Effector CD8-positive, alpha-beta T cell (primary cell): ENCODE results near the gene MTCL1.

Experiments
- DNase-seq: peaks from one replicate; lab custom pipeline; 2025; lab: John Stamatoyannopoulos, UW

Gene MTCL1

GRCh38 chr18:8771930-8772329, 66.6 kb downstream of the MTCL1 start:
- DNase-seq: no peak

DNA sequence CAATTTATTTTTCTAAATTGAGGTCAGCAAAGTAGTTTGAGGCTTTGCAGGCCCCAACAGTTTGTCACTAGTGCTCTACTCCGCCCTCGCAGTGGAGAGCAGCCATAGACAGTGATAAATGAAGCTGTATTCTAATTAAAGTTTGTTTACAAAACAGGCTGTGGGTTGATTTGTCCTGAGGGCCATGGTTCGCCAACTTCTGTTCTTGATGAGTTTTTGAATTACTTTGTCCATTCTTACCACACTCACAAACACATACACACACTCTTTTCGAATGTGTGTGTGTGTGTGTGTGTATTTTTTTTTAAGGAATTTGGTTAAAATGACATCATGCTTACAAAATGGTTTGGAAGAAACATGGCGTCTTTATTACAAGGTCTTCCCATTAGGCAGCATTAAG, 68.6 kb downstream of the MTCL1 start:
- no peak for DNase-seq

DNA sequence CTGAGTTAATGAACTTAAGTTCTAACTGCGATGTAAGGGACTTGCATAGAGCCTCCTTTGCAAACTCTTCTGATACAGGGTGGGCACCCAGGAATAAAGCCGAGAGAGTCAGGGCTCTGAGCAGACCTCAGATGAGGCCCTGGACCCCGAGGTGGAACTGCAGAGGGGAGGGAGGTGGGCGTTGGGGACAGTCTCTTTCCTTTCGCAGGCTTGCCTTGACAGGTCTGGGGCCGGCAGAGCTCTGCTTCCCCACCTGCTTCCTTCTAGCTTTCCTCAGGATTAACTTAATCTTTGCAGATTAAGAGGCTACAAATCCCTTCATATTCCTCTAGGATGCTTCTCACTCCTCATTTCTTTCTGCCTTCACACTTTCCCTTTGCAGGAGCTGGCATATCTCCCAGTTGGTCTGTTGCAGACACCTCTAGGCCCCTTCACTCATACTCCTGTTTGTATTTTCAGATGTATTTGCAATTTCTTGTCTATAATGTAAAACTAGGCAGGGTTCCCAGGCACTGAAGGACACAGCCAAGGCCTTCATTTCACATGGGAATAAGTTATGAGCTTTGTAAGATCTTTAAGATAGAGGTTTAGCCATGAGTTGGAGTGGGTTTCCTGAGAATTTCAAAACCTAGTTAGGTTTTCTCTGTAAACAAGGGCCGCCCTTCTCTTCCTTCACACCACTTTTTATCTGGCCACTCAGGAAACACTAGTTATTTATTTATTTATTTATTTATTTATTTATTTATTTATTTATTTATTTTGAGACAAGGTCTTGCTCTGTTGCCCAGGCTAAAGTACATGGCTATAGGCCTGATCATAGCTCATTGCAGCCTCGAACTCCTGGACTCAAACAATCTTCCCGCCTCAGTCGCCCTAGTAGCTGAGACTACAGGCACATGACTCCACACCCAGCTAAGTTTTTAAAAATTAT, 70.9 kb downstream of the MTCL1 start:
- no peak for DNase-seq

DNA sequence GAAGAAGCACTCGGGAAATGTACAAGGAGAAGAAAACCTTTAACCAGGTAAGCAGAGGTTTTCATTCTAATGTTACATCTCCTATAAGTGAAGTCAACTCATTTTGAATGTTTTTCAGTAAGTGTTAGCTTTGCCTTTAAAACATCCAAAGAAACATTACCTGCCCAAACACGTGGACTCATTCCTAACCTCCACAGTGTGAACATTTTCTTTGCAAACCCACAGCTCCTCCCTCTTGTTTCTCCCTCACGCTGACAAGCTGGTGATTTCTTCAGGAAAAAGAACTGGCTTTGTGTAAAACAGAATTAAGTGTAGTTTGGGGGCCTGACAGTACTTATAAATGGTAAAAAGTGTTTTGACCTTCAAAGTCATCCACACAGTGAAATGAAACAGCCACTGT, 72.5 kb downstream of the MTCL1 start:
- DNase-seq: no peak

DNA sequence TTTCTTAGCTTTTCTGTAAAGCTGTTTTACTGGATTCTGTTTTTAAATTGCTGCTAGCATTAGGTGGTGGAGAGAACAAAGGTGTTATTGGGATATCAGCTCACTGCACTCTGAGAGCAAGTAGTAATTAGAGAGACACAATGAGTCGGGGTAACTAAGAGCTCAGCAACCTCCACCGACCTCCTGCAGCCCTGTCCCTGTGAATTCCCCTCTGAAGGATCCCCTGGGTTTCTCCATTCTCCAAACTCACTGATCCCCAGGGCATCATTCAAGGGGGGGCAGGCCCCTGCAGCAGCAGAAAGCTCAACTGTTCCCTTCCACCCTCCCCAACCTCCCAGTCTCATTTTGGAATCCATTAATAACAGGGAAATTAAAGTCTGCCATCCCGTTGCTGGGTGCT, 73.0 kb downstream of the MTCL1 start:
- DNase-seq: no peak

GRCh38 chr18:8778824-8779223, 73.5 kb downstream of the MTCL1 start:
- DNase-seq: no peak

GRCh38 chr18:8779251-8779650, 73.9 kb downstream of the MTCL1 start:
- no peak for DNase-seq

DNA sequence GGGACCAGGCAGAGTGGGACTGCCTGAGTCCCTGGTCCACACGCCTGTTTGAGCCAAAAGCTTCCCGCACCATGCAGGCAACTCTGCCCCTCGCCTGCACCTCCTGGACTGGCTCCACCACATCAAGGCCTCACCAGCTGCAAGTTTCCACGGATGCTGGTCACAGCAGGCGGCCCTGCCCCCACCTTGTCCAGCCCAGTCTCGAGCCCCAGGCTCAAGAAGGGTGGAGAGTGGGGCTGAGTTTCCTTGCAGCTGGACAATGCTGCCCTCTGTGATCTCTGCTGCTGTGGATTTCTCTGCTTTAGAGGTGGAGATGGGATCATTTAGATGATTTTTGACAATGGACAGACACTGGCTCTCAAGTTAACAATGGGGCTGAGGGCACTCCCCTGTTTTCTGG, 74.9 kb downstream of the MTCL1 start:
- DNase-seq: no peak

DNA sequence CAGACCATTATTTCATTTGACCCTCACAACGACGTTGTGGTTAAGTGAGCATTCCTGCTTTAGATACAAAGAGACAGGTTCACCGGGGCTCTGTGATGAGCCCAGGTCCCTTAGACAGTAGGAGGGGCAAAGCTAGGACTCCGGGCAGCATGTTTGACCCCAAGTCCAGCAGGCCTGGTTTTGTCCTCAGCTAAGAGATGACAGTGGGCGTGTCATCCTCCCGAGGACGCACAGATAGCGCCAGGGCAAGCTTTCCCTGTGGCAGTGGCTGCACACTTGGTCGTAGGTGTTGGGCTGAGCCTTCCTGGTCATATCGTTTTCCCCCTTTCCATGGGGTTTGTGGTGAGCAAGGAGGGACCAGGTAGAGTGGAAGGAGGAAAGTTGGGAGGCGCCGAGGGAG, 76.3 kb downstream of the MTCL1 start:
- no peak for DNase-seq

DNA sequence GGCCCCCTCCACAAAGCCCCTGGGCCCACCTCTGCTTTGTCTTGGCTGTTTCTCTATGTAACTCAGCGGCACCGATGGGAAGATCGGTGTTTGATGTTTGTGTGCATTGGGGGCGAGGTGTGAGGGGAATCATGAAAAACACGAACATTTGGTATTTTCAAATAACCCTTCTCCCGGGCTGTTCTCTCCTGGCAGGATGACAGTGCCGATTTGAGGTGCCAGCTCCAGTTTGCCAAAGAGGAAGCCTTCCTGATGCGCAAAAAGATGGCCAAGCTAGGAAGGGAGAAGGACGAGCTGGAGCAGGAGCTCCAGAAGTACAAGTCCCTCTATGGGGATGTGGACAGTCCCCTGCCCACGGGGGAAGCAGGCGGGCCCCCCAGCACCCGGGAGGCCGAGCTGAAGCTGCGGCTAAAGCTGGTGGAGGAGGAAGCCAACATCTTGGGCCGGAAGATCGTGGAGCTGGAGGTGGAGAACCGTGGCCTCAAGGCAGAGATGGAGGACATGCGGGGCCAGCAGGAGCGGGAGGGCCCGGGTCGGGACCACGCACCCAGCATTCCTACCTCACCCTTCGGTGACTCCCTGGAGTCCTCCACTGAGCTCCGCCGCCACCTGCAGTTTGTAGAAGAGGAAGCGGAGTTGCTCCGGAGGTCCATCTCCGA, 78.1 kb downstream of the MTCL1 start:
- no peak for DNase-seq

DNA sequence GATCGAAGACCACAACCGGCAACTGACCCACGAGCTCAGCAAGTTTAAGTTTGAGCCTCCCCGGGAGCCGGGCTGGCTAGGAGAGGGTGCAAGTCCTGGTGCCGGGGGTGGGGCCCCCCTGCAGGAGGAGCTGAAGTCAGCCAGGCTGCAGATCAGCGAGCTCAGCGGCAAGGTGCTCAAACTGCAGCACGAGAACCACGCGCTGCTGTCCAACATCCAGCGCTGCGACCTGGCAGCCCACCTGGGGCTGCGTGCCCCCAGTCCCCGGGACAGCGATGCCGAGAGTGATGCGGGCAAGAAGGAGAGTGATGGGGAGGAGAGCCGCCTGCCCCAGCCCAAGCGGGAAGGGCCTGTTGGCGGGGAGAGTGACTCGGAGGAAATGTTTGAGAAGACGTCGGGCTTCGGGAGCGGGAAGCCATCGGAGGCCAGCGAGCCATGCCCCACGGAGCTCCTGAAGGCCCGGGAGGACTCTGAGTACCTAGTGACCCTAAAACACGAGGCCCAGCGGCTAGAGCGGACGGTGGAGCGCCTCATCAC, 78.7 kb downstream of the MTCL1 start:
- DNase-seq: no peak

DNA sequence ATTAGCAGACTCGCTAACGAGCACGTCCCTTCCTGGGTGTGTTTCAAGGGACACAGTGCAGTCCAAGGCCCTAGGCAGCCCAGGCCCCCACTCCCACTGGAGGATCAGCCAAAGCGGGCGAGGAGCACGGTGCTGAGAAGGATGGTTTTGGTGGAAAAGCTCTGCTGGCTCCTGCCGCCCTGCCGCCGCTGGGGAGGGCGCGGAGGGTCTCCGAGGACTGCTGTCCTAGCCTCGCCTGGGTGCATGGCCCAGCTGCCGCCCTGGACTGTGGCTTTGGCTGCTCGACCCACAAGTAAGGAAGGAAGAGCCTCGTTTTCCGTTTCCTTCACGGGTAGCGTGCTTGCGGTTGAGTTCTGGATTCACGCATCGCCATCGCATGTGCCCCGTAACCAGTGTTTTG, 79.9 kb downstream of the MTCL1 start:
- DNase-seq: no peak

DNA sequence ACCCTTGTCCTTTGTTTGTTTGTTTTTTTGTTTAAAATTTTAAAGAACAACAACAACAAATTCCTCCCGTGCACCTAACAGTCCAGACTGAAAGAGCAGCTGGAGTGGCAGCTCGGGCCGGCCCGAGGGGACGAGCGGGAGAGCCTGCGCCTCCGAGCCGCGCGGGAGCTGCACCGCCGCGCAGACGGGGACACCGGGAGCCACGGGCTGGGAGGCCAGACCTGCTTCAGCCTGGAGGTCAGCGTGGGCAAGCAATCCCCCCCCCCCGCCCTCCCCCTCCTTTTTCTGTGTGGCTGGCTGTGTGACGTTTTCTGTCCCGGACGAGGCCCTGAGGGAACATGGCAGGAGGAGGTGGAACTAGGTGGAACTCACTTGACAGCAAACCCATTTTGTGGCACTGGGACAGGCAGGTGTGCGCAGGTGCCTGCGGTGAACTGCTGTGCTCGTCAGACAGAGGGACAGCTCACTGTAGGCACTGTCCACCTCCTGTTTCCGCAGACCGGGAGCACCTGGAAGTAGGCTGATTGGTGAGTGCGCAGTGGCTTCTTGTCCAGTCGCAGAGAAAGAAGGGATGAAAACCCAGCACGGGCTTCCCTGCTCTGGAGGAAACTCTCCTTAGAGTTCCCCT, 80.6 kb downstream of the MTCL1 start:
- no peak for DNase-seq

DNA sequence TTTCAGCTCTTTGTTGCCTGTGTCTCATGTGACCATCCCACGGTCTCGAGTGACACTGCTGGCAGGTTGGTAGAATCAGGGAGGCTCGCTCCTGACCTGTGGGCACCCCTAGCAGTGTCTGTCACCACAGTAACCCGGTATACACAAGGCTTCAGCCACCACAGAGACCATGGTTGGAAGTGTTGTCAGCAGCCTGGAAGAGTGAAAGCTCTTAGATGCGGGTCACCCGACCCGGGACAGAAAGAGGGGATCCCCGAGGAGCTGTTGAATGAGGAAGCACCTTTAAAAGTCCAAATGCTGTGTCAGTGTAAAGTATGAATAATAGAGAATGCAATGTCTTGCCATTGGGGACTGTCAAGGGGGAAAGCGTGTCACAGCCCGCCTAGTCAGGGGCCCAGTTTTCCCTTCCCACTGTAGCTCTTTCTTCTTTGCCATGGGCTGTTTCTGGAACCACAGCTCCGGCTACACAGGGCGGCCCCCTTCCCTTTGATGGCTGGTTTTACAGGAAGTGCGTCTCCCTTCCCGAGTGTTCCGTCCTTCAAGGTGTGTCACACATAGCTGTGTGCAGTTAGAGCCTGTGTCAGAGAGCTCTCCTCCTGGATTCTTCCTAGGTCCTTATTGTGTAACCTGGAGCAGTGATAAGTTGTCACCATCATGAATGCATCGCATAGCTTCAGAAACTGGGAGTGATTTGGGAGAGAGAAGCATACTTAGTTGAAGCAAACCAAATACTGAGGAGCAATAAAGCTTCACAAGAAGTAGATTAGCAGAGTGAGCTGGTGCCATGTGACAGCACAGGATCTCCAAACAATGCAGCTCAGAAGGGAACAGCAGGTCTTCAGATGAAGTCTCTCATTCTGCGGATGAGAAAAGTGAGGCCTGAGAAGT, 81.4 kb downstream of the MTCL1 start:
- no peak for DNase-seq

- no peak for DNase-seq
Observed at GRCh38 chr18:8787371-8787670, 82.0 kb downstream of the MTCL1 start.

GRCh38 chr18:8787794-8788193, 82.4 kb downstream of the MTCL1 start:
- no peak for DNase-seq

GRCh38 chr18:8788503-8789429, 83.4 kb downstream of the MTCL1 start:
- no peak for DNase-seq

DNA sequence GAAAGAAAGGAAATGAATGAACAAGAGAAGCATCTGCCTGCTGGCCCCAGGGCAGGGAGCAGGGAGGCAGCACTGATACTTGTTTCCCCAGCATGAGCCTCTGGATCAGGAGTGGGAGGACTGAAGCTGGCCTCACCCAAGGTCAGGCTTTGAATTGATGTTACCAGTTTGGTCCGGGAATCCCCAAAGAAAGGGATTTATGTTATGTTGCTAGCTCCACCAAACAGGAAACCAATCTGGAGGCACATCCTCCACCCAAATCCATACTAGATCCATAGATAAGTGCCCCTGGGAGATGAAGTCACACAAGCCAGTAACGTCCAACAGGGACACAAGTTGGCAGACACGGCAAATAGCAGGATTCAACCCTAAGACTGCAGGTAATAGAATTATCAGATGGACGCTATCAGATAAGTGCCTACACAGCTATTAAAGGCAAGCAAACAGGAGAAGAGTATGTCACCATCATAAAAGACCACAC, 85.9 kb downstream of the MTCL1 start:
- DNase-seq: no peak

- DNase-seq: no peak
Observed at GRCh38 chr18:8792688-8793316, 87.4 kb downstream of the MTCL1 start.
